ENCODE measurements around the gene S100A7A. TPM values are rescaled to one million over a fixed set of nuclear protein-coding genes. Genes with fewer than 3 reads are reported as not detected.

S100A7A gene
- total RNA-seq, 1 experiment from 2014 or later, result not detected

GRCh38 chr1:153437236-153437635, 20.9 kb downstream of the S100A7A start:
- no peak for ATAC-seq
- BruUV-seq (replicated peaks), result no TSS peak
- ChIA-PET CTCF (no interaction called here), POLR2A (no interaction called here)
- H3K4me1 ChIP-seq (ENCODE audit: control insufficient read depth, insufficient read depth, low read length), result no peaks in the 10 kb centered on the region
- no peaks in the 10 kb centered on the region for H3K9me3 ChIP-seq (ENCODE audit: control insufficient read depth, insufficient read depth, low read depth, low read length)
- in situ Hi-C loops (cut with HindIII; ENCODE audit: low pct_unique_long_range_greater_than_20kb, low sequenced_read_pairs) (no loop called here), intact Hi-C loops (cut with micrococcal nuclease; ENCODE audit: unreplicated experiment) (no loop called here)
- H3K27ac ChIP-seq (ENCODE audit: low read length), result no peak overlapping the region
- TF ChIP-seq CTCF (IDR thresholded peaks at IDR 0.05) (no peak), SIN3A (IDR thresholded peaks at IDR 0.05; ENCODE audit: borderline replicate concordance, insufficient read depth, low read depth, low read length) (no peak), POLR2AphosphoS5 (IDR thresholded peaks at IDR 0.05; ENCODE audit: low read depth, low read length) (no peak), REST (IDR thresholded peaks at IDR 0.05; ENCODE audit: insufficient read depth in 1 of 2, low read depth in 2 of 2, low read length in 1 of 2) (no peak), TCF7L2 (IDR thresholded peaks at IDR 0.05; ENCODE audit: low read depth, low read length) (no peak)
- no peaks in the 10 kb centered on the region for H3K36me3 ChIP-seq (ENCODE audit: control insufficient read depth, insufficient read depth, low read length)
- no peak for DNase-seq (ENCODE audit: low read depth, low spot score)
- peaks cover 4% of the 10 kb centered on the region; the same call in 1 of the 2 replicates for H3K27me3 ChIP-seq (ENCODE audit: control insufficient read depth, insufficient read depth, low read length)
- H3K4me3 ChIP-seq (ENCODE audit: low read depth in 2 of 2, low read length in 2 of 2), result no peak overlapping the region

GRCh38 chr1:153438599-153438998, 22.3 kb downstream of the S100A7A start:
- in situ Hi-C loops (cut with HindIII; ENCODE audit: low pct_unique_long_range_greater_than_20kb, low sequenced_read_pairs) (no loop called here), intact Hi-C loops (cut with micrococcal nuclease; ENCODE audit: unreplicated experiment) (no loop called here)
- POLR2A ChIA-PET, result no interaction called here
- BruUV-seq (replicated peaks), result no TSS peak
- Histone ChIP-seq H3K4me3 (ENCODE audit: low read depth in 2 of 2, low read length in 2 of 2) (no peak overlapping the region), H3K27ac (ENCODE audit: low read length) (no peak overlapping the region), H3K36me3 (ENCODE audit: control insufficient read depth, insufficient read depth, low read length) (no peaks in the 10 kb centered on the region), H3K9me3 (ENCODE audit: control insufficient read depth, insufficient read depth, low read depth, low read length) (no peaks in the 10 kb centered on the region), H3K27me3 (ENCODE audit: control insufficient read depth, insufficient read depth, low read length) (peaks cover 4% of the 10 kb centered on the region; the same call in 1 of the 2 replicates), H3K4me1 (ENCODE audit: control insufficient read depth, insufficient read depth, low read length) (no peaks in the 10 kb centered on the region)
- ATAC-seq, result no peak
- TF ChIP-seq TCF7L2 (IDR thresholded peaks at IDR 0.05; ENCODE audit: low read depth, low read length) (no peak), POLR2AphosphoS5 (IDR thresholded peaks at IDR 0.05; ENCODE audit: low read depth, low read length) (no peak), SIN3A (IDR thresholded peaks at IDR 0.05; ENCODE audit: borderline replicate concordance, insufficient read depth, low read depth, low read length) (no peak), REST (IDR thresholded peaks at IDR 0.05; ENCODE audit: insufficient read depth in 1 of 2, low read depth in 2 of 2, low read length in 1 of 2) (no peak), CTCF (IDR thresholded peaks at IDR 0.05) (no peak)
- CTCF ChIA-PET, result no interaction called here
- no peak for DNase-seq (ENCODE audit: low read depth, low spot score)

Measured in Panc1 (cell line).